GM12878 (cell line): ENCODE results near the gene CACNA2D1. TPM values are rescaled to one million over a fixed set of nuclear protein-coding genes. Genes with fewer than 3 reads are reported as not detected.

Experiments
- ATAC-seq: fragments of 200-7000 bp; cut with Tn5 transposase; 3 replicates; pipeline ENCODE4 v1.9.1; 2020; ENCODE audit warnings: mild to moderate bottlenecking, moderate library complexity
- BruUV-seq: library from RNA; stranded (reverse); fragments of 400-500 nt; replicated peaks from 2 replicates; lab custom pipeline; 2021; lab: Mats Ljungman, UMichigan
- CTCF ChIA-PET: fragments of 300-600 bp; sonication (Branson Sonifier 250); formaldehyde crosslinking; extraction: SDS; loops from one replicate; lab custom pipeline; 2021; ENCODE audit warnings: inconsistent platforms; lab: Yijun Ruan, JAX
- POLR2A ChIA-PET: fragments of 350-600 bp; formaldehyde crosslinking; extraction: SDS; loops from one replicate; lab custom pipeline; 2021; ENCODE audit warnings: inconsistent platforms; lab: Charles Lee
- RAD21 ChIA-PET: fragments of 300-600 bp; sonication (Branson Sonifier 250); formaldehyde crosslinking; loops from one replicate; lab custom pipeline; 2023; ENCODE audit warnings: antibody characterized with exemption; ENCODE audit not compliant: unreplicated experiment; lab: Charles Lee
- SMC1A ChIA-PET: fragments of 300-600 bp; sonication (Branson Sonifier 250); formaldehyde crosslinking; loops from one replicate; lab custom pipeline; 2023; ENCODE audit not compliant: unreplicated experiment, uncharacterized antibody; lab: Charles Lee
- DNase-seq: peaks from one replicate; pipeline ENCODE4 v3.0.0-alpha.2; 2011; ENCODE audit warnings: low read depth, low spot score
- FAIRE-seq: peaks from 3 replicates; lab custom pipeline; 2011; peaks lifted over from hg19 to GRCh38; lab: Jason Lieb, UNC
- H2AFZ ChIP-seq: 2 replicates; pipeline ENCODE4 v1.6.0; 2011; ENCODE audit warnings: low read depth, low read length, control low read depth; ENCODE audit not compliant: control insufficient read depth
- H3K27ac ChIP-seq: 2 replicates; pipeline ENCODE4 v1.5.1; 2011; ENCODE audit warnings: control low read depth; ENCODE audit not compliant: control insufficient read depth, insufficient read depth
- H3K27me3 ChIP-seq, 2 experiments: replicated peaks in 1 of 2; 2 replicates each; pipeline versions ENCODE4 v1.6.0 to v1.6.1; 2011; ENCODE audit warnings: low read length in 1 of 2; ENCODE audit not compliant: control insufficient read depth in 2 of 2, insufficient read depth in 2 of 2
- H3K36me3 ChIP-seq, 2 experiments: 2 replicates each; pipeline ENCODE4 v1.5.1; 2011; ENCODE audit warnings: low read length in 1 of 2; ENCODE audit not compliant: control insufficient read depth in 2 of 2, insufficient read depth in 2 of 2
- H3K4me1 ChIP-seq: 2 replicates; pipeline ENCODE4 v1.6.1; 2011; ENCODE audit warnings: mild to moderate bottlenecking, low read length, moderate library complexity, mixed read lengths; ENCODE audit not compliant: control insufficient read depth, insufficient read depth
- H3K4me2 ChIP-seq: 2 replicates; pipeline ENCODE4 v1.6.0; 2011; ENCODE audit warnings: control low read depth; ENCODE audit not compliant: control insufficient read depth, insufficient read depth
- H3K4me3 ChIP-seq: fragments of 200-600 bp; sonication (generic); 2 replicates; pipeline ENCODE4 v1.5.1; 2016
- H3K79me2 ChIP-seq: 2 replicates; pipeline ENCODE4 v1.6.0; 2011; ENCODE audit warnings: low read length; ENCODE audit not compliant: control insufficient read depth, insufficient read depth
- H3K9ac ChIP-seq: 2 replicates; pipeline ENCODE4 v1.8.0; 2011; ENCODE audit warnings: low read length, control low read depth, mixed read lengths; ENCODE audit not compliant: control insufficient read depth, insufficient read depth
- H3K9me3 ChIP-seq: replicated peaks from 3 replicates; pipeline ENCODE4 v1.5.1; 2011; ENCODE audit warnings: mild to moderate bottlenecking, low read length; ENCODE audit not compliant: control insufficient read depth, insufficient read depth
- H4K20me1 ChIP-seq: 2 replicates; pipeline ENCODE4 v1.6.0; 2011; ENCODE audit not compliant: control insufficient read depth, insufficient read depth
- EED ChIP-seq: sonication (generic); IDR thresholded peaks from 2 replicates; pipeline ENCODE4 v1.6.1; 2016; ENCODE audit warnings: antibody characterized with exemption, low read depth
- GABPA ChIP-seq: IDR thresholded peaks from 2 replicates; pipeline ENCODE4 v1.6.1; 2014; ENCODE audit warnings: antibody characterized with exemption, low read depth, mild to moderate bottlenecking, inconsistent platforms
- GATAD2B ChIP-seq: fragments of 450-650 bp; conservative IDR thresholded peaks from 2 replicates; pipeline ENCODE4 v1.6.1; 2017; ENCODE audit warnings: low read depth, mild to moderate bottlenecking, moderate library complexity
- IRF4 ChIP-seq: IDR thresholded peaks from 2 replicates; pipeline ENCODE4 v1.6.1; 2011; ENCODE audit warnings: low read depth, low read length
- KAT2A ChIP-seq: conservative IDR thresholded peaks from 2 replicates; pipeline ENCODE4 v1.6.1; 2011; ENCODE audit warnings: low read depth, low read length; ENCODE audit not compliant: control insufficient read depth
- POLR2A ChIP-seq: IDR thresholded peaks from 2 replicates; pipeline ENCODE4 v1.6.1; 2011; ENCODE audit warnings: low read depth, mild to moderate bottlenecking, low read length
- SMC3 ChIP-seq: IDR thresholded peaks from 2 replicates; pipeline ENCODE4 v1.6.1; 2011; ENCODE audit warnings: low read length, improper control_type of control experiment, borderline replicate concordance
- YBX1 ChIP-seq: fragments of 450-650 bp; IDR thresholded peaks from 2 replicates; pipeline ENCODE4 v1.6.1; 2016; ENCODE audit warnings: antibody characterized with exemption
- WGBS: methylation state at CpG from one replicate; pipeline ENCODE4 v1.1.6; 2016; ENCODE audit warnings: low lambda C conversion rate; ENCODE audit not compliant: insufficient replicate concordance, insufficient coverage; ENCODE audit errors: missing lambda C conversion rate; 5-methylcytosine and 5-hydroxymethylcytosine counted together
- in situ Hi-C: fragments of 300-500 bp; cut with MboI; formaldehyde crosslinking; loops from 9 replicates; pipeline ENCODE4 v1.14.3; 2018; ENCODE audit warnings: mixed read lengths
- intact Hi-C: fragments of 100-400 bp; cut with micrococcal nuclease; formaldehyde crosslinking; loops from one replicate; pipeline ENCODE4 v1.14.2; 2022; ENCODE audit not compliant: unreplicated experiment
- polyA plus RNA-seq, 11 experiments: library from polyadenylated mRNA; depleted of rRNA in 4 of 11; unstranded in 6 of 11; stranded (reverse) in 5 of 11; fragments of >200 nt; fragmentation: Nextera tagmentation in 4 of 11; fragmentation: Illumina TruSeq in 1 of 11; extraction: Ambion mirVana in 4 of 11; extraction: Trizol in 1 of 11; gene quantifications; 1 replicate in 1 of 11; 2 replicates in 10 of 11; pipeline versions ENCODE4 v1.2.1 to v1.2.3, GENCODE V29; 2011 to 2016; ENCODE audit warnings: inconsistent platforms in 2 of 11, missing spikeins in 2 of 11, low read depth in 1 of 11
- total RNA-seq, 4 experiments: library from RNA; depleted of rRNA in 3 of 4; stranded (reverse); fragments of >200 nt in 3 of 4; fragmentation: Illumina TruSeq in 1 of 4; extraction: Trizol in 1 of 4; gene quantifications; 2 replicates each; pipeline versions ENCODE4 v1.2.1 to v1.2.3, GENCODE V29; 2013 to 2021
- TF ChIP-seq, protein P1 (sequence below): fragments of 450-650 bp; conservative IDR thresholded peaks from 2 replicates; pipeline ENCODE4 v1.6.1; 2017; ENCODE audit warnings: mild to moderate bottlenecking, moderate library complexity
- TF ChIP-seq, protein P2 (sequence below): fragments of 450-650 bp; IDR thresholded peaks from 2 replicates; pipeline ENCODE4 v1.6.1; 2017; ENCODE audit warnings: mild to moderate bottlenecking, low read depth, inconsistent platforms; ENCODE audit not compliant: poor library complexity, severe bottlenecking
- TF ChIP-seq, protein P3 (sequence below): IDR thresholded peaks from 2 replicates; pipeline ENCODE4 v1.6.1; 2012; ENCODE audit warnings: mild to moderate bottlenecking, low read depth, low read length
- TF ChIP-seq, protein P4 (sequence below): fragments of 450-650 bp; formaldehyde crosslinking; IDR thresholded peaks from 2 replicates; pipeline ENCODE4 v1.4.0; 2022; ENCODE audit warnings: mild to moderate bottlenecking, moderate library complexity

The CACNA2D1 gene
- total and polyA plus RNA-seq, 10 of the 15 experiments (the other 5 are each of a cell fraction or from before 2014, with no cell fraction given), result 0.14 to 14.8 (median 0.97) TPM

DNA sequence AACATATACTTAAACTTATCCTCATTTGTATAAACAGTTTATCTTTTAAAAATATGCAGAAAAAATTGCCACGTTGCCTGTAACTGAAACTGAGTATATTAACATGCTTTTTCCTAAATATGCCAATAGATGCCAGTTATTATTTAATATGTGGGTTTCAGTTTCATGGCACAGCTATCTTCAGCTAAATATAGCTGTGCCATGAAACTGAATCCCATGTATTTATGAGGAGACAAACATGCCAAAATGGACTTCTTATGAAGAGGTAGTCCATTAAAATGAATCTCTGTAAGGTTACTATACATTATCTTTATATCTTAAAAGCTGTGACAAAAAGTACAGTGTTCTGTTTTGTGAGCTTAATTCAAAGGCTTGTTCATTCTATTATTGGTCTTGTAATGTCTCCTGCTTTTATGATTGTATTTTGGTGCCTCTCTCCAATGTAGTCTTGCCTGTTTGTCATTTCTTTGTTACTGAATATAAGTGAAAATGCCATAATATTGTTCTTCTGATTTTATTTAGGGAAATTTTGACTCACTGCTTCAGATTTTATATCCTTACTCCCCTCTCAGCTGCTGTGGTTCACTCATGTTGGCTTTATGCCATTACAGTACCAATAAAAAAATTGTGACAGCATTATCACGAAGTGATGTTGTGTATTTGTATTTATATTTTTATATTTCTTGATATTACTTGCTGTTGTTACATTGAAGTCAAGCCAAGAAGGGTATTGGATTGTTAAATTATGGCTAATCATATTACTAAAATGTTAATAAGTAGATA lies 34.3 kb upstream of the CACNA2D1 start:
- H3K4me2 ChIP-seq, result no peak overlapping the region
- WGBS, result 0% methylated on average over 2 of the region's 2 CpGs
- H3K79me2 ChIP-seq, result no peaks in the 10 kb centered on the region
- in situ Hi-C loops (no loop called here), intact Hi-C loops (loop anchor here (2.0 kb wide), 1 partner anchor 31 kb away; no protein-coding TSS in a partner anchor)
- H3K9ac ChIP-seq, result no peak overlapping the region
- no peaks in the 10 kb centered on the region for H4K20me1 ChIP-seq
- H3K9me3 ChIP-seq, result no peaks in the 10 kb centered on the region
- BruUV-seq, result no TSS peak
- no peaks in the 10 kb centered on the region for H3K27me3 ChIP-seq
- POLR2A ChIA-PET, result no interaction called here
- FAIRE-seq, result no peak
- H3K4me1 ChIP-seq, result no peaks in the 10 kb centered on the region
- DNase-seq, result no peak
- no peak overlapping the region for H2AFZ ChIP-seq
- CTCF ChIA-PET, result interaction anchor here (0.6 to 2.5 kb wide), 15 partner anchors 7 to 522 kb away, joined by 3 to 8 read pairs (median 3); no protein-coding TSS in a partner anchor
- no peak overlapping the region for H3K27ac ChIP-seq
- no peak overlapping the region for H3K4me3 ChIP-seq
- H3K36me3 ChIP-seq, result no peaks in the 10 kb centered on the region
- RAD21 ChIA-PET, result interaction anchor here (0.6 to 3.4 kb wide), 12 partner anchors 10 to 977 kb away, joined by 3 to 18 read pairs (median 4); no protein-coding TSS in a partner anchor
- SMC1A ChIA-PET, result interaction anchor here (0.6 to 7.8 kb wide), 16 partner anchors 10 to 432 kb away, joined by 3 to 79 read pairs (median 3); no protein-coding TSS in a partner anchor
- no peak for ATAC-seq
- TF ChIP-seq, protein P1, sequence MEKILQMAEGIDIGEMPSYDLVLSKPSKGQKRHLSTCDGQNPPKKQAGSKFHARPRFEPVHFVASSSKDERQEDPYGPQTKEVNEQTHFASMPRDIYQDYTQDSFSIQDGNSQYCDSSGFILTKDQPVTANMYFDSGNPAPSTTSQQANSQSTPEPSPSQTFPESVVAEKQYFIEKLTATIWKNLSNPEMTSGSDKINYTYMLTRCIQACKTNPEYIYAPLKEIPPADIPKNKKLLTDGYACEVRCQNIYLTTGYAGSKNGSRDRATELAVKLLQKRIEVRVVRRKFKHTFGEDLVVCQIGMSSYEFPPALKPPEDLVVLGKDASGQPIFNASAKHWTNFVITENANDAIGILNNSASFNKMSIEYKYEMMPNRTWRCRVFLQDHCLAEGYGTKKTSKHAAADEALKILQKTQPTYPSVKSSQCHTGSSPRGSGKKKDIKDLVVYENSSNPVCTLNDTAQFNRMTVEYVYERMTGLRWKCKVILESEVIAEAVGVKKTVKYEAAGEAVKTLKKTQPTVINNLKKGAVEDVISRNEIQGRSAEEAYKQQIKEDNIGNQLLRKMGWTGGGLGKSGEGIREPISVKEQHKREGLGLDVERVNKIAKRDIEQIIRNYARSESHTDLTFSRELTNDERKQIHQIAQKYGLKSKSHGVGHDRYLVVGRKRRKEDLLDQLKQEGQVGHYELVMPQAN, result no peak
- TF ChIP-seq GABPA (no peak), GATAD2B (no peak), YBX1 (no peak), KAT2A (no peak), IRF4 (no peak), POLR2A (no peak), SMC3 (no peak), EED (no peak)
- TF ChIP-seq, protein P2, sequence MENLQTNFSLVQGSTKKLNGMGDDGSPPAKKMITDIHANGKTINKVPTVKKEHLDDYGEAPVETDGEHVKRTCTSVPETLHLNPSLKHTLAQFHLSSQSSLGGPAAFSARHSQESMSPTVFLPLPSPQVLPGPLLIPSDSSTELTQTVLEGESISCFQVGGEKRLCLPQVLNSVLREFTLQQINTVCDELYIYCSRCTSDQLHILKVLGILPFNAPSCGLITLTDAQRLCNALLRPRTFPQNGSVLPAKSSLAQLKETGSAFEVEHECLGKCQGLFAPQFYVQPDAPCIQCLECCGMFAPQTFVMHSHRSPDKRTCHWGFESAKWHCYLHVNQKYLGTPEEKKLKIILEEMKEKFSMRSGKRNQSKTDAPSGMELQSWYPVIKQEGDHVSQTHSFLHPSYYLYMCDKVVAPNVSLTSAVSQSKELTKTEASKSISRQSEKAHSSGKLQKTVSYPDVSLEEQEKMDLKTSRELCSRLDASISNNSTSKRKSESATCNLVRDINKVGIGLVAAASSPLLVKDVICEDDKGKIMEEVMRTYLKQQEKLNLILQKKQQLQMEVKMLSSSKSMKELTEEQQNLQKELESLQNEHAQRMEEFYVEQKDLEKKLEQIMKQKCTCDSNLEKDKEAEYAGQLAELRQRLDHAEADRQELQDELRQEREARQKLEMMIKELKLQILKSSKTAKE, result no peak
- TF ChIP-seq, protein P3, sequence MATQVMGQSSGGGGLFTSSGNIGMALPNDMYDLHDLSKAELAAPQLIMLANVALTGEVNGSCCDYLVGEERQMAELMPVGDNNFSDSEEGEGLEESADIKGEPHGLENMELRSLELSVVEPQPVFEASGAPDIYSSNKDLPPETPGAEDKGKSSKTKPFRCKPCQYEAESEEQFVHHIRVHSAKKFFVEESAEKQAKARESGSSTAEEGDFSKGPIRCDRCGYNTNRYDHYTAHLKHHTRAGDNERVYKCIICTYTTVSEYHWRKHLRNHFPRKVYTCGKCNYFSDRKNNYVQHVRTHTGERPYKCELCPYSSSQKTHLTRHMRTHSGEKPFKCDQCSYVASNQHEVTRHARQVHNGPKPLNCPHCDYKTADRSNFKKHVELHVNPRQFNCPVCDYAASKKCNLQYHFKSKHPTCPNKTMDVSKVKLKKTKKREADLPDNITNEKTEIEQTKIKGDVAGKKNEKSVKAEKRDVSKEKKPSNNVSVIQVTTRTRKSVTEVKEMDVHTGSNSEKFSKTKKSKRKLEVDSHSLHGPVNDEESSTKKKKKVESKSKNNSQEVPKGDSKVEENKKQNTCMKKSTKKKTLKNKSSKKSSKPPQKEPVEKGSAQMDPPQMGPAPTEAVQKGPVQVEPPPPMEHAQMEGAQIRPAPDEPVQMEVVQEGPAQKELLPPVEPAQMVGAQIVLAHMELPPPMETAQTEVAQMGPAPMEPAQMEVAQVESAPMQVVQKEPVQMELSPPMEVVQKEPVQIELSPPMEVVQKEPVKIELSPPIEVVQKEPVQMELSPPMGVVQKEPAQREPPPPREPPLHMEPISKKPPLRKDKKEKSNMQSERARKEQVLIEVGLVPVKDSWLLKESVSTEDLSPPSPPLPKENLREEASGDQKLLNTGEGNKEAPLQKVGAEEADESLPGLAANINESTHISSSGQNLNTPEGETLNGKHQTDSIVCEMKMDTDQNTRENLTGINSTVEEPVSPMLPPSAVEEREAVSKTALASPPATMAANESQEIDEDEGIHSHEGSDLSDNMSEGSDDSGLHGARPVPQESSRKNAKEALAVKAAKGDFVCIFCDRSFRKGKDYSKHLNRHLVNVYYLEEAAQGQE, result no peak
- TF ChIP-seq, protein P4, sequence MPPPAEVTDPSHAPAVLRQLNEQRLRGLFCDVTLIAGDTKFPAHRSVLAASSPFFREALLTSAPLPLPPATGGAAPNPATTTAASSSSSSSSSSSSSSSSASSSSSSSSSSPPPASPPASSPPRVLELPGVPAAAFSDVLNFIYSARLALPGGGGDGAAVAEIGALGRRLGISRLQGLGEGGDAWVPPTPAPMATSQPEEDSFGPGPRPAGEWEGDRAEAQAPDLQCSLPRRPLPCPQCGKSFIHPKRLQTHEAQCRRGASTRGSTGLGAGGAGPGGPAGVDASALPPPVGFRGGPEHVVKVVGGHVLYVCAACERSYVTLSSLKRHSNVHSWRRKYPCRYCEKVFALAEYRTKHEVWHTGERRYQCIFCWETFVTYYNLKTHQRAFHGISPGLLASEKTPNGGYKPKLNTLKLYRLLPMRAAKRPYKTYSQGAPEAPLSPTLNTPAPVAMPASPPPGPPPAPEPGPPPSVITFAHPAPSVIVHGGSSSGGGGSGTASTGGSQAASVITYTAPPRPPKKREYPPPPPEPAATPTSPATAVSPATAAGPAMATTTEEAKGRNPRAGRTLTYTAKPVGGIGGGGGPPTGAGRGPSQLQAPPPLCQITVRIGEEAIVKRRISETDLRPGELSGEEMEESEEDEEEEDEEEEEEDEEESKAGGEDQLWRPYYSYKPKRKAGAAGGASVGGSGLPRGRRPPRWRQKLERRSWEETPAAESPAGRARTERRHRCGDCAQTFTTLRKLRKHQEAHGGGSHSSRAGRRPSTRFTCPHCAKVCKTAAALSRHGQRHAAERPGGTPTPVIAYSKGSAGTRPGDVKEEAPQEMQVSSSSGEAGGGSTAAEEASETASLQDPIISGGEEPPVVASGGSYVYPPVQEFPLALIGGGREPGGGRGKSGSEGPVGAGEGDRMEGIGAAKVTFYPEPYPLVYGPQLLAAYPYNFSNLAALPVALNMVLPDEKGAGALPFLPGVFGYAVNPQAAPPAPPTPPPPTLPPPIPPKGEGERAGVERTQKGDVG (CRISPR knock-in tag), result no peak
